IPS-NIHi11 (cell line): ENCODE measurements around the gene WASHC2C.
"Not testable (repeated sequence)": the region's sequence is repeated elsewhere in the genome, so short reads cannot be mapped to it uniquely, and the experiment has no call there.

Source experiments
- DNase-seq: peaks from one replicate; pipeline ENCODE4 v3.0.0; 2012; ENCODE audit warnings: mixed read lengths, low spot score

The WASHC2C gene

DNA sequence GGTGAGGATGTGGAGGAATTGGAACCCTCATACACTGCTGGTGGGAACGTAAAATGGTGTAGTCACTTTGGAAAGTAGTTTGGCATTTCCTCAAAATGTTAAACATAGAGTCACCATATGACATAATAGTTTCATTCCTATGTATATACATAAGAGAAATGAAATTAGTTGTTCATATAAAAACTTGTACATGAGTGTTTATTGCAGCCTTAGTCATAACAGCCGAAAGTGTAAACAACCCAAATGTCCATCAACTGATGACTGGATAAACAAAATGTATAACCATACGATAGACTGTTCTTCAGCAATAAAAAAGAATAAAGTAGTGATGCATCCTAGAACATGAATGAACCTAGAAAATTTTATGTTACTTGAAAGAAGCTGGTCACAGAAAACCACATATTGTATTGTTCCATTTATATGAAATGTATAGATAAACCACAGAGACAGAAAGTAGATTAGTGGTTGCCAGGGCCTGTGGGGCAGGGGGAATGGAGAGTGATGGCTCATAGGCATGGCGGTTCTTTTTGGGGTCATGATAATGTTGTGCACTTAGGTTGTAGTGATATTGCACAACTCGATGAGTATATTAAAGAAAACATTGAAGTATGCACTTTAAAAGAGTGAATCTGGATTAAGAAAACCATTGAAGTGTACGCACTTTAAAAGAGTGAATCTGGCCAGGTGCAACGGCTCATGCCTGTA lies 44.8 kb downstream of the WASHC2C start:
- DNase-seq: not testable (repeated sequence)

GRCh38 chr10:45786217-45786616 lies 59.2 kb downstream of the WASHC2C start:
- DNase-seq: not testable (repeated sequence)

DNA sequence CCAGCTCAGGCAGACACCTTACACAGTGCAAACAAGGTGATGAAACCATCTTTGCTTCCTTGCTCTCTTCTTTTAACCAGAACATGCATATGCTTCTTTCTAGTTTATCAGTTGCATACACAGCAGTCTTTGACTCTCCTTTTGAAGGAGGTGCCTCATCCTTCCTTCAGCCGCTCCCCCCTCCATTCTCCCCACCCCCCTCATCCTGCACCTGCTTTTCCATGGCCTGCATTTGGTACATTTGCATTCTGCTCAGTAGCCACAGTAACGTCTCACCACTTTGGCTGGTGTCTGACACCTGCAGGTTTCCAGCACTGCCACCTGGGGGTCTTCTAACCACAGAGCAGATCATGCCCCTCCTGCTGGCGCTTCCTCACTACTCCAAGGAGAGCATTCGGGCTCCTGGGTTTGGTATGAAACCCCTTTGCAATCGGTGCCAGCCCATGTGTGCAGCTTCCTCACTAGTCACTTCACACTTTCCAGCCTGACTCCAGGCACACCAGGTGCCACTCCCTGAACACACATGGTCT lies 60.2 kb downstream of the WASHC2C start:
- not testable (repeated sequence) for DNase-seq

GRCh38 chr10:45789991-45790390 lies 62.9 kb downstream of the WASHC2C start:
- DNase-seq: not testable (repeated sequence)

DNA sequence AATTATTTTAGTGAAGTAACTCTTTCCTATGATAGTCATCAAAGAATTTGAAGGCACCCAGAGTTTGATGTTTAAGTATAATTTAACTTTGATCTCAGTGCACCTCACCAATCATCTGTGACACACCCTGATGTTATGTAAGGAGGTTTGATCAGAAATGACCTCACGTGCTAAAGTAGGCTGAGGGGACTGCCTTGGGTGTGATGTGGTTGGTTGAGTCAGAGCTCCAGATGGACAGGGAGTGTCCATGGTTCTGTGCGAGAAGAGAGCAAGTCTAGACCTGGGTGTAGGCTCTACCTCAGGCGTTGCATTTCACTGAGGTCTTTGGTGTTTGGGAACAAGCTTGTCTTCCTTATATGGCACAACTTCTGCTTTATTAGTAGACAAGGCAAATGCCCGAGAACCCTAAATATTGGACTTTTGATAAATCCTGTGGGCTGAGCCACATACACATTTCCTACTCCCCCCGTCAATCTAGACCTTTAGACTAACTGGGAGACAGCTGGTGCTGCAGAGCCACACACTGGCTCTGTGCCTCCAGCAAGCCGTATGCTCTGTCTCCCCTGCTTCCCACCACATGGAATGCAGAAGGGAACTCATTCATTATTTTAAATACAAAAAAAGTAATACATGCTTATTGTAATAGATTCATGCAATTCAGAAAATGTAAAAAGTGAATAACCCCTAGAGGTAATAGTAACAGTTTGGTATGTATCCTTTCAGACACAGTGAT lies 63.8 kb downstream of the WASHC2C start:
- not testable (repeated sequence) for DNase-seq

GRCh38 chr10:45794761-45795160 lies 67.7 kb downstream of the WASHC2C start:
- DNase-seq: not testable (repeated sequence)

GRCh38 chr10:45803060-45804010 lies 76.3 kb downstream of the WASHC2C start:
- DNase-seq: not testable (repeated sequence)

DNA sequence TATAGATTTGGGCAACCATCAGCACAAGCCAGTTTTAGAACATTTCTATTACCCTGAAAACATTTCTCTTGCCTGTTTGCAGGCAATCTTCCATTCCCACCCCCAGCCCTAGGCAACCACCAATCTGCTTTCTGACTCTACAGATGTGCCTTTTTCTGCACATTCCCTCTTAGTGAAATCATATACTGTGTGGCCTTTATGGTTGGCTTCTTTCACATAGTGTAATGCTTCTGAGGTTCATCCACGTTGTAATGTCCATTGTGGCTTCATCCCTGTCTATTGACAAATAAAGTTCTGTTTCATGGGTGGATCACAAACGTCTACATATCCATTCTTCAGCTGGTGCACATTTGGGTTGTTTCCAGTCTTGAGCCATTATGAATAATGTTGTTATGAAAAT lies 77.9 kb downstream of the WASHC2C start:
- not testable (repeated sequence) for DNase-seq

DNA sequence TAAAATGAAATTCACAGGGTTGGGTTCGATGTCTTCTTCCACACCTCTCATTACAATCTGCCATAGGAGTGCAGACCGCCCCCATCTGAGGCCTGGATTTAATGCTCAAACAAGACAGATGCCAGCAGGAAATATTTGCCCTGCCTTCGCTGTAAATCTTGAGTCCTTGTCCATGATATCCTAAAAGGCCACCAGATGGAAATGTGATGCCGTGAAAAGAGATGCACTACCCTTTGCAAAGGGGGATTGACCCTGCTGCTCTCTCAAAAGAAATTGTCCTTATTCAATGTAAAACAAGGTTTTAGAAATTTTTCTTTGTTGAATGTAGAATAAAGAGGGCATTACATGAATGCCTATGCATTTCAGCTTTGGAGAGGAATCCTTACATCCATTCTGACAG lies 82.8 kb downstream of the WASHC2C start:
- DNase-seq: no peak

GRCh38 chr10:45811075-45811474 lies 84.0 kb downstream of the WASHC2C start:
- DNase-seq: no peak

GRCh38 chr10:45812959-45813358 lies 85.9 kb downstream of the WASHC2C start:
- not testable (repeated sequence) for DNase-seq

- DNase-seq: not testable (repeated sequence)
Observed at GRCh38 chr10:45814146-45814545, 87.1 kb downstream of the WASHC2C start.

- DNase-seq: no peak
Observed at GRCh38 chr10:45817130-45817859, 90.2 kb downstream of the WASHC2C start.

- no peak for DNase-seq
Observed at GRCh38 chr10:45817912-45818311, 90.8 kb downstream of the WASHC2C start.

DNA sequence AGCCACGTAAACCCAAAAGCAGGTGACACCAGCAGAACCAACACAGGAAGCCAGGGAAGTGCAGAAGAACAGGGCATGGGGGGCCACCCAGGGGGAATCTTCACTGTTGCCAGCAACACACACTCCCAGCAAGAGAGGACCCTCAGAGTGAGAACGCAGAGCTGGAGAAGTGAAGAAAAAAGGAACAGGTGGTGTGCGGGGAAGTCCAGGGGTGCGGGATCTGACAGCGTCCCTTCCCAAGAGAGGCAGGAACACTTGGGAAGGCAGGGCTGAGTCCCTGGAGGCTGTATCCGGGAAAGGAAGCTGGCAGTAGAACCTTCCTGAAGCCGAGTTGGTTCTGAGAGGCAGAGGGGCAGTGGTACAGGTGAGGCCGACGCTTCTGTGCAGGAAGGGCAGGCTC lies 92.5 kb downstream of the WASHC2C start:
- no peak for DNase-seq

DNA sequence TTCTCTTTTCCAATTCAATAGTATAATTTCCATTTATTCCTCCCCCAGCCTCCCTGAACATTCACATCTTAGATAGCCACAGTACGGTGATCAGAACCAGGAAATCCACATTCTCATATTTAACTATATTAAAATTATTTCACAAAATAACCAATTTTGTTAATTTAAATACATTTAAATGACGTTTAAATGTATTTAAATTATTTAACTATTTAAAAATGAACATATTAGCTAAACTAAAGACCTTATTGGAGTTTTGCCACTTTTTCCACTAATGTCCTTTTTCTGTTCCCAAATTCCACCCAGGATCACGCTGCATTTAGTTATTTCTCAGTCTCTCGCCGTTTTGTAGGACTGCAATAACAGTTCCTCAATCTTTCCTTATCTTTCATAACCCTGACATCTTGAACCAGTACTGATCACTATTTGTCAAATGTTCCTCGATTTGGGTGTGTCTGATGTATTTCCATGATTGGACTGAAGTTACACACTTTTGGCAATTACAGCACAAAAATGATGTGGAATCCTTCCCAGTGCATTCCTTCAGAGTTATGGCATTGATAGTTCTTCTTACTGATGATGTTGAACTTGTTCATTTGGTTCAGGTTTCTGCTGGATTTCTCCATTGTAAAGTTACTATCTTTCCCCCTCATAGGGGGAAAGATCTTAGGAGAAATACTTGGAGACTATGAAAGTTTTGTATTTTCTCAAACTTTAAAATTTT lies 93.2 kb downstream of the WASHC2C start:
- not testable (repeated sequence) for DNase-seq

- DNase-seq: not testable (repeated sequence)
Observed at GRCh38 chr10:45822918-45823317, 95.9 kb downstream of the WASHC2C start.
